ENCODE measurements around the gene ASB18. TPM values are rescaled to one million over a fixed set of nuclear protein-coding genes. Genes with fewer than 3 reads are reported as not detected.

The ASB18 gene
- total and polyA plus RNA-seq, 7 experiments from 2014 or later: not detected

DNA sequence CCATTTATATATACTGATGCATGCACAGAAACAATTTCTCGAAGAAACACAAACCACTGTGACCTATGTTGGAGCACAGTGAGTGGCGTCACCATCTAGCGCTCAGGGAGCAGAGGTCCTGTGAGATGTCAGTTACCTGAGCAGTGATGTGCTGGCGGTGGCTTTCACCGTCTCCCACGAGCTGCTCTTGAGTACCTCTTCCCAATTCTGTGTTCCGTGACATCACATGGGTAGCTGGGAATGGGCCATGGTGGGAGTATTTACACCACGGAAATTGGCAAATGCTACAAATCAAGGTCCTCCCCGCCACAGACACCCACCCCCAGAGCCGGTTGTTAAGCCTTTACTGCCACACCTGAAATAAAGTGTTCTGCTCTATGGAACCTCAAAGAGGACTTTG, 120.4 kb downstream of the ASB18 start:
- no peaks in the 10 kb centered on the region for H3K4me1 Mint-ChIP-seq
- intact Hi-C loops (cut with micrococcal nuclease): no loop called here
- CTCF ChIA-PET: no interaction called here
- H3K36me3 ChIP-seq (ENCODE audit: control insufficient read depth in 2 of 3, insufficient read depth in 3 of 3, low read length in 3 of 3): no peaks in the 10 kb centered on the region
- peaks cover 0 to 3% (median 0%) of the 10 kb centered on the region in 11 donors for H3K9me3 Mint-ChIP-seq
- H3K9me3 ChIP-seq (ENCODE audit: control insufficient read depth in 2 of 3, low read length in 3 of 3): no peaks in the 10 kb centered on the region
- no peaks in the 10 kb centered on the region for H3K4me1 ChIP-seq (ENCODE audit: control insufficient read depth in 2 of 2, insufficient read depth in 2 of 2, low read length in 2 of 2)
- peaks cover 0 to 6% (median 0%) of the 10 kb centered on the region in 5 donors for H3K36me3 Mint-ChIP-seq
- POLR2A ChIA-PET: no interaction called here
- no peaks in the 10 kb centered on the region for H3K27me3 ChIP-seq (ENCODE audit: control insufficient read depth in 2 of 2, insufficient read depth in 2 of 2, low read length in 2 of 2)
- no peak overlapping the region for H3K27ac ChIP-seq (ENCODE audit: low read depth, low read length)
- H3K4me3 ChIP-seq (ENCODE audit: low read length): no peak overlapping the region
- peaks cover 0 to 45% (median 43%) of the 10 kb centered on the region in 5 donors for H3K27me3 Mint-ChIP-seq
- no peak overlapping the region for H3K27ac Mint-ChIP-seq
- ATAC-seq: no peak
- DNase-seq: no peak
- H3K4me3 Mint-ChIP-seq: no peak overlapping the region

Other genes with a start within 250 kb of the ASB18 start
- not detected for gene GBX2, start 96.0 kb downstream of the ASB18 start, total RNA-seq
- gene GBX2, start 96.0 kb downstream of the ASB18 start, polyA plus RNA-seq: not detected

Measured in naive thymus-derived CD4-positive, alpha-beta T cell (primary cell).